Activated CD4-positive, CD25-positive, alpha-beta regulatory T cell treated with anti-CD3 and anti-CD28 coated beads, Interleukin-2, amount 50 U/mL, for 24 hours (primary cell): Measurements from ENCODE around the gene NINJ2.
A peak's percentile ranks its signal among the peaks of the same experiment; 100 is the strongest.

Experiments used
- ATAC-seq, 2 donors: fragments of 150-1000 bp; cut with Tn5 transposase; one replicate each; pipeline ENCODE4 v1.10.0; 2021; ENCODE audit warnings: mild to moderate bottlenecking in 1 of 2, moderate library complexity in 1 of 2

NINJ2 gene

DNA sequence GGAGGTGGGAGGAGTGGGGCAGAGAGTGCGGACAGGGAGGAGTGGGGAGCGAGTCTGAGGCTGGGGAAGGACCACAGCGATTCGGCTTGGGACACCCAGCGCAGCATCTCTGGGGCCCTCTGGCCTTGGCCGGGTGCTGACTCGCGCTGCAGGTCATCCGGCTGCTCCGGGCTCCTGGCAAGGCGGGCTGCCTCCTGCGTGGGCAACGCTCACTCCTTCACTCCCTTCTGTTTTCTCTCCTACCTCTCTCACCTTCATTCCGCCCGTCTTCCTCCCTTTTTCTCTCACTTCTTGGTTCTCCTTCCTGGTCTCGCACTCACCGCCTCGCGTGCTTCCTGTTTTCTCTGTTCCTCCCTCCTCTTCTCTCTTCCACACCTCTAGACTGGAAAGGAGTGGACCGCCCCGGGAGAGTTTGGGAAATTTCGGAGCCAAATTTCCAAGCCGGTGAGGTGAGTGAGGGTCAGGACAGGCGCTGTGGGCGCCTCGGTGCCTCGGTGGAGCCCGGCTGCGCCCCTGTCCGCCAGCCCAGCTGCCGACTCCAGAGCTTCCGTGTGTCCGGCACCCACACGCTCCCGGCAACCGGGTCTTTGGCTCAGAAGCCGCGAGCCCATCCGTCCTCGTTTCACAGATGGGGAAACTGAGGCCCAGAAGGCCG is 116.9 kb downstream of the NINJ2 start:
- no peak for ATAC-seq

DNA sequence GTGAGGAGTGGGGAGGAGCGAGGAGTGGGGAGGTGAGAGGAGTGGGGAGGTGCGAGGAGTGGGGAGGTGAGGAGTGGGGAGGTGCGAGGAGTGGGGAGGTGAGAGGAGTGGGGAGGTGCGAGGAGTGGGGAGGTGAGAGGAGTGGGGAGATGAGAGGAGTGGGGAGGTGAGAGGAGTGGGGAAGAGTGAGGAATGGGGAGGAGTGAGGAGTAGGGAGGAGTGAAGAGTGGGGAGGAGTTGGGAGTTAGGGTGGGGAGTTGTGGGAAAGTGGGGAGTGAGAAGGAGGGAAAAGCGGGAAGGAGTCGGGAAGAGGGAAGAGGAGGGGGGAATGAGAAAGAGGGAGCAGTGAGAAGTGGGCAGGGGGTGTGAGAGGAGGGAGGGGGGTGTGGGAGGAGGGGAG is 117.4 kb downstream of the NINJ2 start:
- no peak for ATAC-seq

DNA sequence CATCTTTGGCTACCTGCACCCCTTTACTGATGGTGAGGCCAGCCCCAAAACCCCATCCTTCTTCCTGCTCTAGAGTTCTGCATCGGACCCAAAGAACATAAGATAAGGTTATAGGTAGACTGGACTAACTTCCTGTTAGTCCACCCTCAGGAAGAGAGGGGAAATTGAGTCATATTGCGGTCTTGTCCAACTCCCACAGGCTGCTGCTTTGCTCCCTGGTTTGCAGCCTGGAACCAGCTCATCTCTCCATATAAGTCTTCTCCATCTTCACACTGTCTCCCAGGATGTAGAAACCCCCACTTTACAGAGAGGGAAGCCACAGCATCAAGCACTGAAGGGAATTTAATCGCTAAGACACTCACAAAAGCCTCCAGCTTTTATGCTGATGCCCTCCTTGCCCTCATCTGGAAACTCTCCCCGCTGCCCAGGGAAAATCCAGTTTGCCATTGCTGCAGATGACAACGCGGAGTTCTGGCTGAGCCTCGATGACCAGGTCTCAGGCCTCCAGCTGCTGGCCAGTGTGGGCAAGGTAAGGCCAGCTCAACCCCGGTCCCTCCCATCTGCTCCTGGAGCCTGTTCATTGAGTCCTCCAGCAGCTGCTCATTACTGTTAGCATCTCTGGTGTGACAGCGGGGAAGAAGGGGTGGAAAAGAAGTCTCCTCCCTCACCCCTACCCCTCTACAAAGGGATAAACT is 118.2 kb downstream of the NINJ2 start:
- no peak for ATAC-seq

DNA sequence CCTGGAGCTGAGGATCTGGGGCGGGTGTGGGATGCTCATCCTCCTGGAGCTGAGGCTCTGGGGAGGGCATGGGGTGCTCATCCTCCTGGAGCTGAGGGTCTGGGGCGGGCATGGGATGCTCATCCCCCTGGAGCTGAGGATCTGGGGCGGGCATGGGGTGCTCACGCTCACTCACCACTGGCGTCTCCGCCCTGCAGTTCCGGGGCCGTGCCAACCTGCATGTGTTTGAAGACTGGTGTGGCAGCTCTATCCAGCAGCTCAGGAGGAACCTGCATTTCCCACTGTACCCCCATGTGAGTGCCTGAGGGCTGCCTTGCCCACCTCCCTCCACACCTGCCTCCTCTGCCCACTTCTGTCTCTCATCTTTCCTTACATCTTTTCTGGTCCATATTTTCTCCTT is 119.1 kb downstream of the NINJ2 start:
- ATAC-seq = no peak

DNA sequence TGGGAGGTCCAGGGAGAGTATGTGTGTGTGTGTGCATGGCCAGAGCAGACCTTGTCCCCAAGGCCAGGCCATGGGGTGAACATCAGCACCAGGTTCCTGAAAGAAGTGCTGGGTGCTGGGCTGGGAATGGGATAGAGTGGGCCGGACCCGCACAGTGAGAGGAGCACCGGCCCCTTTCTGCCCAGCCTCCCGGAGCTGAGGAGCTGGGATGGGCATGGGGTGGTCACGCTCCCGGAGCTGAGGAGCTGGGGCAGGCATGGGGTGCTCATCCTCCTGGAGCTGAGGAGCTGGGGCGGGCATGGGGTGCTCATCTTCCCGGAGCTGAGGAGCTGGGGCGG is 120.2 kb downstream of the NINJ2 start:
- ATAC-seq = no peak

DNA sequence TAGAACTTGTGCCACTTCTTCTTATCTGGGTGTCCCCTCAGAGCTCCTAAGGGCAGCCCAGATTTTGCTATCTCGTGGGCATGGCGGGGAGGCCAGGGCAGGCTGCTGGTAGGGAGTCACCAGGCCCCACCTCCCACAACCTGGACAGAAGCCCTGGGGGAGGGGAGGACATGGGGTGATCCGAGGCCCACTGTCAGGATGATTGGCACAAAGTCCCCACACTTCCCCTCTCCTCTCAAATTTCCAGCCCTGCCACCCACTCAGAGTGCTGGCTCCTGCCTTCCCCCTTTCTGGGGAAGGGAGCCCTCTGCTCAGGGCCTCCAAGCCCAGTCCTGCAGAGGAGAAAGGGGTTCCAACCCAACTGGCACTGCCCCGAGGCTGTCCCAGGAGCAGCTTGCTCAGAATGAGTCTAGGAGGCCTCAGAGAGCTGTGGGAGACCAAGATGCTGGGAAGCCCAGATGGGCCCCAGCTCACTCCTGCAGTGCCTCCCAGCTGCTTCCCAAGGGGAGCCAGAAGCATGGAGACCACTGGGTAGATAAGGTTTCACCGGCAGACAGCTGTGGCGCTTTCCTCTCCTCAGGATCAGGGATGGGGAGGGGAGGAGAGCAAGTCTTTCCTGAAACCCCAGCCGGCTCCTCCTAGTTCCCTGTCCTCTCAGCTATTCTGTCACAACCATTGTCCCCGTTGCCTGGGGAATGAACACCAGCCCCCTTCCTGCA is 120.7 kb downstream of the NINJ2 start:
- ATAC-seq = no peak

DNA sequence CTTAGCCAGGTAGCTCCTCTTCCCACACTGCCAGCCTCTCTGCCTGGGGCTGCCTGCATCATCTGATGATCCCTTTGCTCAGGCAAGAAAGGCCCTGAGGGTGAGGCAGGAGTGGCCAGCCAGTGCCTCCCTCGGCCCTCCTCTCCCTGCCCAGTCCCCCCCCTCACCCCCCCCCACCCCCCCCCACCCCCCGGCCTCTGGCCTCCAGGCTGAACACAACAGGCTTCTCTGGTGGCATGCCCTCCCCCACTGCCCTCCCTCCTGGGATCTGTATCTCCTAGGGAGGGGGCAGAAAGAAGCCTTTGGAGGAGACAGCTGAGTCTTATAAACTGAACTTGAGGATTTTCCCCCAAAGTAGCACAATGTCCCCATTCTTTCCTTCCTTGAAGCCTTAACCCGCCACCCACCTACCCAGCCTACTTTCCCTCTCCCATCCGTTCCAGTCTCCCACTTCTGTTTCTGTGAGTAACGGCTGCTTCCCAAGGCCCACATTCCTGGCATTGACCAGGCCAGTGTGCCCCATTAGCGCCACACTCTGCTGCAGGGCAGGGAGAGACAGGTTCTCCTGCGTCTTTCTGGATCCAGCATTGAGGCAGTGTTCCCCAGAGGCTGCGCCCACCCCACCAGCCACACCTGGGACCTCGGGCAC is 121.4 kb downstream of the NINJ2 start:
- ATAC-seq = no peak

DNA sequence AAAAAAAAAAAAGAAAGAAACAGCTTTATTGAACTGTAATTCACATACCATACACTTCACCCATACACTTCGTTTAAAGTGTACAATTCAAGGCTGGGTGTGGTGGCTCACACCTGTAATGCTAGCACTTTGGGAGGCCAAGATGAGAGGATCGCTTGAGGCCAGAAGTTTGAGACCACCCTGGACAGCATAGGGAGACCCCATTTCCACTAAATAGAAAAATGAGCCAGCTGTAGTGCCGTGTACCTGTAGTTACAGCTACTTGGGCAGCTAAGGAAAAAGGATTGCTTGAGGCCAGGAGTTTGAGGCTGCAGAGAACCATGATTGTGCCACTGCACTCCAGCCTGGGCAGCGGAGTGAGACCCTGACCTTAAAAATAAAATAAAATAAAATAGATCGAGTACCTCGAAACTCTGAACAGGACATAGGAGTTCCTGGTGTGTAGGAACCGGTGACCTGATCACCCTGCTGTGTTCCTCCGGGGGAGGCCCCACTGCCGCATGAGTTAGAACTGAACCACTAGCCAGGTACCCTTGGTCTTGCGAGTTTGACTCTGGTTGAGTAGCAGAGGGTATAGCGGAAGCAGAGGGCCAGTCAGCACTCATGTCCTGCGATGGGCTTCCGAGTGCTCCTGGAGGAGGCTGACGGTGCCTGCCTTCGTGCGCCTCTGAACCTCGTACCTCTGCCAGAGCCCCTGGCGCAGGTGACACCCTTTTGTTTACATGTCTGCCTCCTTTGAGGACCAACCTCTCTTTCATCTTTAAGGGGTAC is 123.5 kb downstream of the NINJ2 start:
- no peak for ATAC-seq

DNA sequence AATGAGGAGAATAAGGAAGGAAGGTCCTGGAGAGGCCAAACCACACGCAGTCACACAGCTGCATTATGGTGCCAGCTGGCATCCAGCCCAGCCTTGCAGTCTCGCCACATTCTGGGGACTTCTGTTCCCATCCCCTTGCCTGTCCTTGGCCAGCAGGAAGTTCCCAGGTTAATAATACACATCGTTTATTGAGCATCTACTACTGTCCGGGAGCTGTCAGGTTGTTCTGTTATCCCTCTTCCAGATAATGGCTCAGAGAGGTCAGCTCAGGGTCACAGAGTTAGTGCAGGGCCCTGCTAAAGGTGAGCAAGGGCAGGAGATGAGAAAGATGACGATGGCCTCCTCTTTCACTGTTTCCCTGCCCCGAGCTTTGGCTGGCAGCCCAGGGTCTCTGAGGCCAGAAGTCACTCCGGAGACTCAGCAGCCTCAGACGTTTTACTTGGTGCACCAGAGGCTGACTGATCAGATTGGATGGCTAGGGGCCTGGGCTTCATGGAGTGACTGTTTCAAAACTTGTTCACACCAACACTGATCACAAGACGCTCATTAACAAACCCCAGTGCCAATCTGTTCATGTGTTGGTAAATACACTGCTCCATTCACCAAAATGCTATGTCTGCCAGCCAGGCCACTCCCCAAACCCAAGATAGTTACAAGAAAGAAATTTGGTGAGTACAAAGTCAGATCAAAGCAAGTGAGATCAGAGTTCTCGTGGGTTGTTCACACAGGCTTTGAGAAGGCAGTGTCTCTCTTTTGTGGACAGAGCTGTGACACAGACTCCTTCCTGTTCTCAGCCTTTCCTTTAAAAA is 124.3 kb downstream of the NINJ2 start:
- ATAC-seq = peak; percentile 74 to 78

DNA sequence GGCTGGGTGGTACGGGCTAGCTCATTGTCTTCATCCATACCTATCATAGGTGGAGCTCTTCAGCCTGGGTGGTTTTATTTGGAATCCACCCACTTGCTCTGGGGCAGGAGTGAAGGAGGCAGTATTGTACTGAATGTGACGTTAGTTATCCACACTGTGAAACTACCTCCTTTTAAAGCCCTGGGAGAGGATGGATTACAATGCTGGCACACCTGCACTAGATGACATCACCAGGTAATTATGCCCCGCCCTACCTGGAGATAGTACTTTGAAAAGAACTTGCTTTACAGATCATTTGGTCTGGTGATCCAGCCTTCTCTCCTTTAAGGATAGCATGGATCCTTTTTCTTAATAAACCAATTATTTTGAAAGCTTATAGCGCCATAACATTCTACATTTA is 125.5 kb downstream of the NINJ2 start:
- ATAC-seq = no peak

DNA sequence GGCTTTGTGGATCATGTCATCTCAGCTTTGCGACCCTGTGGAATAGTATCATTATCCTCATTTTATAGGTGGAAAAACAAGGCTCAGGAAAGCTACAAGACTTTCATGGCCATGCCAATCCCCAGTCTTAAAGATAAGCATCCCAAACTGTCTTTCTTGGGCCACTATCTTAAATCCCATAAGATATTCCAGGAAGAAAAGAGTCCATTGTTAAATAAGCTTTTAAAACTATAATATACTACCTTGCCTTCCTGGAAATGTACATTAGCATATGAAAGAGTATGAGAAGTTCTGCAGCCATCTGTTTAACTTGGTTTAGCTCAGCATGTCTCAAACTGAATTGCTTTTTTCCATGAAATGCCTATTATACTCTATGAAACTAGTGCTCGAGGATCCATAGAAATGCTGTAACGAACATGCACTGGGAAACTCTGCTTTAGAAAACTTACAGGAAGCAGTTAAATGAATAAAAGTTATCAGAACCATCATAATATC is 126.4 kb downstream of the NINJ2 start:
- ATAC-seq = no peak

DNA sequence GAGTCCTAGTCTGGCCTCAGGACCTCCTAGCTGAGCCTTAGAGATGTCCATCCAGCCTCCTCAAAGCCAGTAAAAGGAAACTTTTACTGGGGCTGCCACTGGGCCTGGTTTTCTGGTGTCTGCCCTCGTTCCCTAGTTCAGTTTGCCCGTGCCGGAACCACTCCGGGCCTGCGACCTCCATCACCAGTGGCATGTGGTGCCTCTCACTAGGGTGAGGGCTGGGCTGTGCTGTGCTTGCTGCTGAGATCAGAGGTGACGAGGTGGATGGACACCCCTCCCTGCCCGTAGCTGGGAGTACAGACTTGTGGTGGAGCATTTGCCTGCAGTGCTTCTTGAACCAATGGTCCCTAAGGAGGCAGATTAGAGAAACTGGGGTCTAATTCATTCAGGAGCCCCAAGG is 127.8 kb downstream of the NINJ2 start:
- ATAC-seq = no peak

DNA sequence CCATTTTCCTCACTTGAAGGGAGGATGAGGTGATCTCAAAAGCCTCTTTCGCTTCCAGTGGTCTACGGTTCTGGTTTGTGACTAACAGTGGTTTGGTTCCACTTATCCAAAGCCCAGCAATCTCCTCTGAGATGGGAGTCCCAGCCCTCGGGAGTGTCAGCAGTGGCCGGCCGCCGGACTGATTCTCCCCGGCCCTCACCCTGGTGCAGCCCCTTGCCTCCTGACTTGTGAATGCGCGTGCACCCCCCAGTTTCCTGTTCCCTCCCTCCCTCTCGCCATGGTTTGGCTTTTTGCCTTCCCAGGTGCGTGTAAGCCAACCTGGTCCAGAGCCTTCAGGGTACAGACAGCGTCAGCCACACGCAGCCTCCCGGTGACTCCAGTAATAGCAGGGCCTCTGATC is 129.0 kb downstream of the NINJ2 start:
- no peak for ATAC-seq

DNA sequence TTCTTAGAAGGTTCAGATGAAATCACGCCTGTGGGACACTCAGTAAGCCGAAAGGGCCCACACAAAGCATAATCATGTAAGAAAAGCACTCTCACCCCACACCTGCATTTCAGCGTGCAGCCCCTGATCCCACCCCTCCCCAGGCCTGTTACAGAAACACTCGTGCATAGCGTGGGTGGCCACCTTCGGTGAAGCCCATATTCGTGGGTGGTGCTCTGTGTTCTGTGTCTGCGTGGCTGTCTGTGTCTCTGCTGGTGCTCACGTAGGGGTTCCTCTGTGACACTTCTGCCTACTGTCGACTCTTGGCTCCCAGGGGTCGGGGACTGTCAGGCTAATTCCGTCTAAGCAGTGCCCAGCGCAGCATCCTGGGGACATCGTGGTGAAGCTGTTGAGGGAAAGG is 129.5 kb downstream of the NINJ2 start:
- ATAC-seq = no peak

DNA sequence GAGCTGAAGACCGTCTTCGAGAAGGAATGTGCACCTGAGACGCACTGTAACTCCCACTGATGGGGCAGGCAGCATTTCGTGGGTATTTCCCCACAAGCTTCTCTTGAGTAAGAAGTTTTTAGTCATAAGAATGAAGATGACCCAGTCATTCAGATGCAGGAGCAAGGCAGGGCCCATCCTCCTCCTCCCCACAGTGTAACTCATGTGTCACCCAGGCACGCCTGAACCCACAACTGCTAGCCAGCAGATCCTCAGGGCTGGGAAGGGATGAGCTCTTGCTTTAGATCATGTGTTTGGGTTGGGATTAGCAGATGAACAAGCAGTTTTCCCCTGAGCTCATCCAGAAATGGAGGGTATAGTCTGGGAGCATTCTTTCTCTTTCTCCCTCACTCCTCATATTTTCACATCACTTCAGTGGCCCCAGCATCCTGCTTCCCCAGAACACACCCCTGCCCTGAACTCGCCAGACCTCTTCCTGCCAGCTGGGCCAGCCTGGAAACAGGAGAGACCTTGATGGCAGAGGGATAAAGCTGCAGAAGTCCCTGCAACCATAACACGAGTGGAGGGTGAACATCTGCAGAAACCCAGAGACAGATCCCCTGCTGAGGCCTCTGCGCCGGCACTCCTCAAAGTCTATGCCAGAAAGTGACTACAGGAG is 130.2 kb downstream of the NINJ2 start:
- no peak for ATAC-seq

DNA sequence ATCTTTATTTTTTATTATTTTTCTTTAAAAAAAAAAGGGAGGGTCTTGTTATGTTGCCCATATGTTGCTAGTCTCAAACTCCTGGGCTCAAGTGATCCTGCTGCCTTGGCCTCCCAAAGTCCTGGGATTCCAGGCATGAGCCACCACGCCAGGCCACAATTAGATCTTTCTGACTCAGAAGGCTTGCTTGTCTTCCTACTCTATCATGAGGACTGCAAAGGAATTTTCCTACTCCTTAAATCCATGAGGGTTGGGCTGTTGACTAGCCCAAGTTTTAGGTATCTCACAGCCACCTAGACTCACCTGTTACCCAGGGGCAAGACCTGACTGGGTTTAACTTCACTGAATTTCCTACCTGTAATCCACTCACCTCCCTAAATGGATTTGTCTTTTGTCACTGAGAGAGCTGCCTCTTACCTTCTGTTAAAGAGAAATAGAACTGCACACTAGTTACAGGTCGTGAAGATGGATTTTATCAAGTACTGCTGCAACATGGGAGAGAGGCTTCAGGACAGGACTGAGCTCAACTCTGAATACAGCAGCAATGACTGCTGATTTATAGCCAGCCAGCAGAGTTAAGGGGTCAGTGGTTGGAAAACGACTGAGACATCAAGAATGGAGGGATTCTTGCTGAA is 131.2 kb downstream of the NINJ2 start:
- ATAC-seq = no peak

DNA sequence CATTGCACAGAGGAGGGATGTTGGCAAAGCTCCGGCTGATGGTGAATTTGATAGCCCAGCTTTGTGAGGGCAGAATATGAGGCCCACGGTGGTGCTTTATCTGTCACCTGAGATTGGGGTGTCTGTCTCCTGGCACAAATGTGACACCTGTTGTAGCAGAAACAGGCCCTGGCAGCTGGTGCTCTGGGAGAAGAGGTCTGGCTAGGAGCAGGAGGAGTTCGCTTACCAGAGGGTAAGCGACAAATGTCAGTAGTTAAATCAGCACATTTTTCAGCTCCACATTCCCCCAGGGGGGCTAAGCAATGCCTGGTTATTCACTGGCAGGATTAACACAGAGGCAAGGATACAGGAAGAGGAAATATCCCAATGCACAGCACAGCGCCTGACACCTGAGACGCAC is 132.4 kb downstream of the NINJ2 start:
- ATAC-seq = no peak

DNA sequence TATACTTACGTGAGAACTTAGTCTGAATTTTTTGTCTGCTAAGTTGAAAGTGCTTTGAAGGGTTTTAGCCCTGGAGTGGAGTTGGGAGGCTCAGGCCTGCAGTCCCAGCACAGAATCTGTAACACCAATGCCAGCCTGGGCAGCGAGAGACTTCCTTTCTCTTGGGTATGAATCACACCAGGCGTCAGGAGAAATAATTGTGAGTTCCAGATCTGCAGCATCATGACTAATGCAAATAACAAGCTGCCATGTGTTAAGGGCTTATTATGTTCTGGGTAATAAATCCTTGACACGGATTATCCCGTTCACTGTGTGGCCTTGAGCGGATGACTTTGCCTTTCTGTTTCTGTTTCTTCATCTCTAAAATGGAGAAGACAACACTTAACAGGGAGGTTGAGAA is 132.9 kb downstream of the NINJ2 start:
- no peak for ATAC-seq

DNA sequence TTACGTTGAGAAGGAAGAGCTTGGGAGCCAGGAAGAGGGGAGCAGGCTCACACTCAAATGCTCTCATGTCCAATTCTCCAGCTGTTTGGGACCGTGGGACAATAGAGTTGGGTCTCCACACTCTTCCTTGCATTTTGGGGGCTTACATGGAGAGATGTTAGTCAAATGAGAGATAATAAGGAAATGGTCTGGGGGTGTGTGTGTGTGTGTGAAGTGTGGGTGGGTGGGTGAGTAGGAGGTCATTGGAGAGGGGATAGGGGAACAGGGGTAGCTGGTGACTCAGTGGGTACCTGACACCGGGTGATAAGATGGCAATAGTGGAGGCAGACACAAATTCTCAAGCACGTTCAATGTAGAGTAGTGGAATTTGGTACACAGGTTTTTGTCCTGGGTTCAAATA is 135.5 kb downstream of the NINJ2 start:
- ATAC-seq = no peak

DNA sequence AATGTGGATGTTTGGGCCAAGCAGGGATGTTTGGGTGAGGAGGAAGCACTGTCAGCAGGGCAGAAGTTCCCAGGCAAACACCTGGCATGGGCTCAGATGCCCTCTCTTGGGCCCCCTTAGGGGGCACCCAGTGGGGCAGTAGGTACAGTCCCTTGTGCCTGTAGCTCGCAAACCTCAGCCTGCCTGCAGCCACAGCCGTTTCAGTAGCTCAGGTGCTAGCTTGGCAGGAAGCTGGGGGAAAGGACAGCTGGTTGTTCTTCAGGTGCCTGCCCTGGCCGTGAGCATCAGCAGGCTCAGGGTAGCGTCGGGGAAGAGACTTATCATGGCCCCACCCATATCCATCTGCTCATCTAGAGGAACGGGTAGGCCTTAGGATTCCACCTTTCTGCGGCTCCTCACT is 136.0 kb downstream of the NINJ2 start:
- no peak for ATAC-seq

DNA sequence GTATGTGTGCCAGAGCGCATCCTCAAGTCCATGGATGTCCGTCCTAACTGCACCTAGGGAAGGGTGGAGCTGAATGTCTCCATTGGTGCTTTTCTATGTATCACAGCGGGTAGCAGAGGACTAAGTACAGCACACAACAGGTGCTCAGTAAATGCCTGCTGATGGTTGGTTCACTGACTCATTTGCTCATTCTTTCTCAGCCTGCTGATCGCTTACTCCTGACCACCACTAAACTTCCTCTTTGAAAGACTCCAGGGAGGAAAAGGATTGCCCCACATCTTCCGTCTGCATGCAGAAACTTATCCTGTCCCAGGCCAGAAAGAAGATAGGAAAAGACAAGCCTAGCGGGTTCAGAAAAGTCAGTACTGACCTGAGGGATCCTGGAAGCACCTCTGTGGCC is 137.2 kb downstream of the NINJ2 start:
- ATAC-seq = no peak
